ENCODE measurements around the gene KSR2.

DNA sequence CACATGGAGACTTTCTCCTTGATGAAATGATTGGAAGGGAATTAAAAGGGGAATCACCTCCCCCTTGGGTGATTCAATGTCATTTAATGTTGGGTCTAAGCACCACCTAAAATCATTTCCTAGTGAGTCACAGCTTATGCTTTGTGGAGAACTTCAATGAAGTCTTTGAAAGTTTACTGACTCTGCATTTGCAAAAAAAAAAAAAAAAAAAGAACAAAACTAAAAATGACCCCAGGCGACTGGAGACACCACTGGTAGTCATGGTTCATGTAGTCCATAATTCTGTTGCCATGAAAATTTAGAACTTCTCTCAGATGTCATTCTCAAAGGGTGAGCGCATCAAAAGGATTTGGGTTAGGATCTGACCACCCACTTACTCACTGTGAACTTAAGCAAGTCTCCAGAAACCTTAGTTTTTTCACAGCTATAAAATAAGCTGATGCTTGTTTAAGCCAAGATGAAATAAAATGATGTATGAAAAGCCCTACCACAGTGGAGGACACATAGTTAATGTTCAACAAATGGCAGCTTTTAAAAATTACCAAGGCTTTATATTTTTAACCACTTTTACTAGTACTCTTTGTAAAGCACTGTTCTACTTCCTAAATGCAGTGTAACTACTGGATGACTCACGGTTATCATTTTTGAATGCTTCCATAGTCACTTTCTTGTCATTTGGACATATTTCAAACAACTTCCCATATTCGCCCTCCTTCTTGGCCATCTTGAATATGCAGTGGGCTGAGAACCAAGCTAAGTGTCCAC, 18.1 kb upstream of the KSR2 start:
- TF ChIP-seq POLR2A (IDR thresholded peaks at IDR 0.05) (no peak), POLR2AphosphoS5 (IDR thresholded peaks at IDR 0.05) (no peak)
- TF ChIP-seq, protein P1, sequence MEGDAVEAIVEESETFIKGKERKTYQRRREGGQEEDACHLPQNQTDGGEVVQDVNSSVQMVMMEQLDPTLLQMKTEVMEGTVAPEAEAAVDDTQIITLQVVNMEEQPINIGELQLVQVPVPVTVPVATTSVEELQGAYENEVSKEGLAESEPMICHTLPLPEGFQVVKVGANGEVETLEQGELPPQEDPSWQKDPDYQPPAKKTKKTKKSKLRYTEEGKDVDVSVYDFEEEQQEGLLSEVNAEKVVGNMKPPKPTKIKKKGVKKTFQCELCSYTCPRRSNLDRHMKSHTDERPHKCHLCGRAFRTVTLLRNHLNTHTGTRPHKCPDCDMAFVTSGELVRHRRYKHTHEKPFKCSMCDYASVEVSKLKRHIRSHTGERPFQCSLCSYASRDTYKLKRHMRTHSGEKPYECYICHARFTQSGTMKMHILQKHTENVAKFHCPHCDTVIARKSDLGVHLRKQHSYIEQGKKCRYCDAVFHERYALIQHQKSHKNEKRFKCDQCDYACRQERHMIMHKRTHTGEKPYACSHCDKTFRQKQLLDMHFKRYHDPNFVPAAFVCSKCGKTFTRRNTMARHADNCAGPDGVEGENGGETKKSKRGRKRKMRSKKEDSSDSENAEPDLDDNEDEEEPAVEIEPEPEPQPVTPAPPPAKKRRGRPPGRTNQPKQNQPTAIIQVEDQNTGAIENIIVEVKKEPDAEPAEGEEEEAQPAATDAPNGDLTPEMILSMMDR (IDR thresholded peaks at IDR 0.05) = no peak
